Loucy (cell line): ENCODE results near the gene HLF.

Source experiments
- CTCF ChIP-seq: fragments of 200-600 bp; sonication (generic); conservative IDR thresholded peaks from 2 replicates; pipeline ENCODE4 v1.5.1; 2014; ENCODE audit warnings: mild to moderate bottlenecking, antibody characterized with exemption, low read length
- EZH2phosphoT487 ChIP-seq: fragments of 200-600 bp; IDR thresholded peaks from 2 replicates; pipeline ENCODE4 v1.6.1; 2018; ENCODE audit warnings: antibody characterized with exemption, mild to moderate bottlenecking, moderate library complexity, borderline replicate concordance

GRCh38 chr17:55291114-55291507 is 26.4 kb downstream of the HLF start:
- TF ChIP-seq CTCF = no peak
- TF ChIP-seq EZH2phosphoT487 = no peak
